Liver (tissue), 9 donors: ENCODE measurements around the gene TINAG. TPM values are rescaled to one million over a fixed set of nuclear protein-coding genes. Genes with fewer than 3 reads are reported as not detected.

Experiments
- DNase-seq: peaks from one replicate; pipeline ENCODE4 v3.0.0-alpha.2; 2017; ENCODE audit warnings: low spot score
- H3K27ac ChIP-seq, 2 donors: one replicate each; pipeline ENCODE4 v1.7.0; 2013; ENCODE audit warnings: inconsistent platforms in 2 of 2, low read length in 2 of 2, control low read depth in 1 of 2, low read depth in 1 of 2, mild to moderate bottlenecking in 1 of 2
- H3K27me3 ChIP-seq, 4 donors: one replicate each; pipeline versions ENCODE4 v1.6.1 to v1.7.0; 2013; ENCODE audit warnings: low read length in 3 of 4, inconsistent platforms in 1 of 4, mild to moderate bottlenecking in 1 of 4, moderate library complexity in 1 of 4; ENCODE audit not compliant: control insufficient read depth in 4 of 4, insufficient read depth in 4 of 4
- H3K36me3 ChIP-seq, 4 donors: one replicate each; pipeline versions ENCODE4 v1.6.1 to v1.7.0; 2013; ENCODE audit warnings: low read length in 3 of 4, mild to moderate bottlenecking in 3 of 4, low read depth in 1 of 4, moderate library complexity in 1 of 4; ENCODE audit not compliant: control insufficient read depth in 4 of 4, insufficient read depth in 3 of 4
- H3K4me1 ChIP-seq, 4 donors: one replicate each; pipeline versions ENCODE4 v1.6.1 to v1.7.0; 2013; ENCODE audit warnings: low read length in 3 of 4, mild to moderate bottlenecking in 3 of 4, moderate library complexity in 1 of 4; ENCODE audit not compliant: control insufficient read depth in 4 of 4, insufficient read depth in 4 of 4
- H3K4me3 ChIP-seq, 3 donors: one replicate each; pipeline versions ENCODE4 v1.6.1 to v1.7.0; 2013; ENCODE audit warnings: low read length in 3 of 3, control low read depth in 1 of 3, low read depth in 1 of 3, mild to moderate bottlenecking in 1 of 3
- H3K9ac ChIP-seq, 2 donors: one replicate each; pipeline ENCODE4 v1.7.0; 2013; ENCODE audit warnings: low read length in 2 of 2, mild to moderate bottlenecking in 2 of 2, moderate library complexity in 2 of 2, control low read depth in 1 of 2, low read depth in 1 of 2
- H3K9me3 ChIP-seq, 4 donors: one replicate each; pipeline versions ENCODE4 v1.6.1 to v1.7.0; 2013; ENCODE audit warnings: low read length in 3 of 4; ENCODE audit not compliant: control insufficient read depth in 4 of 4
- CTCF ChIP-seq: fragments of 150-350 bp; IDR thresholded peaks from 2 replicates; pipeline ENCODE4 v1.5.1; 2017; ENCODE audit warnings: improper control_type of control experiment, low read depth, low read length; ENCODE audit not compliant: missing input control
- EGR1 ChIP-seq, 2 donors: IDR thresholded peaks; 2 replicates each; pipeline ENCODE4 v1.6.1; 2016 to 2018; ENCODE audit warnings: antibody characterized with exemption in 2 of 2, low read depth in 2 of 2
- FOXA1 ChIP-seq: IDR thresholded peaks from 2 replicates; pipeline ENCODE4 v1.6.1; 2016; ENCODE audit warnings: antibody characterized with exemption
- FOXA2 ChIP-seq: IDR thresholded peaks from 2 replicates; pipeline ENCODE4 v1.6.1; 2016; ENCODE audit warnings: antibody characterized with exemption
- GABPA ChIP-seq, 2 donors: IDR thresholded peaks in 1 of 2; conservative IDR thresholded peaks in 1 of 2; 2 replicates each; pipeline ENCODE4 v1.6.1; 2016; ENCODE audit warnings: antibody characterized with exemption in 2 of 2, mild to moderate bottlenecking in 1 of 2, moderate library complexity in 1 of 2
- HNF4A ChIP-seq, 2 donors: conservative IDR thresholded peaks; 2 replicates each; pipeline ENCODE4 v1.6.1; 2016; ENCODE audit warnings: antibody characterized with exemption in 2 of 2, mild to moderate bottlenecking in 2 of 2
- HNF4G ChIP-seq: IDR thresholded peaks from 2 replicates; pipeline ENCODE4 v1.6.1; 2016; ENCODE audit warnings: antibody characterized with exemption
- JUND ChIP-seq, 2 donors: IDR thresholded peaks; 2 replicates each; pipeline ENCODE4 v1.6.1; 2016; ENCODE audit warnings: antibody characterized with exemption in 2 of 2
- NR2F2 ChIP-seq: IDR thresholded peaks from 2 replicates; pipeline ENCODE4 v1.6.1; 2016; ENCODE audit warnings: antibody characterized with exemption
- RAD21 ChIP-seq, 2 donors: IDR thresholded peaks; 2 replicates each; pipeline ENCODE4 v1.6.1; 2016; ENCODE audit warnings: antibody characterized with exemption in 2 of 2, mild to moderate bottlenecking in 2 of 2
- REST ChIP-seq: IDR thresholded peaks from 2 replicates; pipeline ENCODE4 v1.6.1; 2016; ENCODE audit warnings: antibody characterized with exemption, mild to moderate bottlenecking
- RXRA ChIP-seq, 2 donors: IDR thresholded peaks; 2 replicates each; pipeline ENCODE4 v1.6.1; 2017 to 2018; ENCODE audit warnings: antibody characterized with exemption in 2 of 2, mild to moderate bottlenecking in 1 of 2
- SP1 ChIP-seq: IDR thresholded peaks from 2 replicates; pipeline ENCODE4 v1.6.1; 2018; ENCODE audit warnings: antibody characterized with exemption, mild to moderate bottlenecking
- TAF1 ChIP-seq: conservative IDR thresholded peaks from 2 replicates; pipeline ENCODE4 v1.6.1; 2016; ENCODE audit warnings: antibody characterized with exemption, mild to moderate bottlenecking
- YY1 ChIP-seq: IDR thresholded peaks from 2 replicates; pipeline ENCODE4 v1.6.1; 2016; ENCODE audit warnings: antibody characterized with exemption, mild to moderate bottlenecking
- WGBS: extraction: QIAGEN DNeasy Blood & Tissue Kit; methylation state at CpG from one replicate; pipeline ENCODE4 v1.1.7; 2013; 5-methylcytosine and 5-hydroxymethylcytosine counted together
- polyA plus RNA-seq, 2 donors: library from polyadenylated mRNA; stranded (reverse) in 1 of 2; unstranded in 1 of 2; fragments of 200-250 nt in 1 of 2; fragments of >200 nt in 1 of 2; fragmentation: Nextera tagmentation in 1 of 2; extraction: Ambion mirVana in 1 of 2; gene quantifications; one replicate each; pipeline versions ENCODE4 v1.2.1 to v1.2.3, GENCODE V29; 2013 to 2015
- total RNA-seq, 2 donors: library from RNA; depleted of rRNA; stranded (reverse); fragments of >200 nt; gene quantifications; one replicate each; pipeline ENCODE4 v1.2.3, GENCODE V29; 2014
- TF ChIP-seq, protein P1 (sequence below): IDR thresholded peaks from 2 replicates; pipeline ENCODE4 v1.6.1; 2016; ENCODE audit warnings: antibody characterized with exemption
- TF ChIP-seq, protein P2 (sequence below): IDR thresholded peaks from 2 replicates; pipeline ENCODE4 v1.6.1; 2016; ENCODE audit warnings: antibody characterized with exemption
- TF ChIP-seq, protein P3 (sequence below): IDR thresholded peaks from 2 replicates; pipeline ENCODE4 v1.6.1; 2016; ENCODE audit warnings: antibody characterized with exemption
- donor health status: healthy.
- donor health status: healthy.
- donor health status: healthy.
- donor health status: healthy.
- donor health status: healthy.

The TINAG gene
- total and polyA plus RNA-seq, 4 donors = not detected

DNA sequence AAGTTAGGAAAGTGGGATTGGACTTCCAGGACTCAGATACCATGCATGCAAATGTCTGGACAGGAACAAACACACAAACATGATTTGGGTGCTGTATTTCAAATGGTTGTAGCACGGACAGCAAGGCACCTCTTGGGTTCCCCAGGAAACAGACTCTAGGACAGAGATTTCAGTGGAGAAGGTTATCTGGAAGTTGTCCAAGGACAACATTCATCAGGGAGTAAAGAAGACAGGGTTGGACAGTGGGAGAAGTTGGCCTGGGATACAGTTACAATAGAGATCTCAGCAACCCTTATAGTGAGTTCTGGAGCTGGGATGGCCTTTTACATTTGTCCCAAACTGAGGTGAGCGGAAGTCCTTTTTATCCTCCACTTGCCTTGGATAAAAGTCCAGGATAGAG, 19.8 kb upstream of the TINAG start:
- H3K36me3 ChIP-seq = no peaks in the 10 kb centered on the region
- no peak overlapping the region for H3K27ac ChIP-seq
- no peak for DNase-seq
- H3K27me3 ChIP-seq = no peaks in the 10 kb centered on the region
- WGBS = 84% methylated on average over 2 of the region's 2 CpGs
- TF ChIP-seq NR2F2 (no peak), YY1 (no peak), FOXA2 (no peak), SP1 (no peak), RAD21 (IDR thresholded peaks at IDR 0.05) (no peak), REST (no peak), RXRA (IDR thresholded peaks at IDR 0.05) (no peak), CTCF (no peak), FOXA1 (no peak), HNF4A (conservative IDR thresholded peaks at IDR 0.05) (no peak), JUND (IDR thresholded peaks at IDR 0.05) (no peak), GABPA (IDR thresholded peaks at IDR 0.05 in 1 of 2, conservative IDR thresholded peaks at IDR 0.05 in 1 of 2) (no peak), HNF4G (no peak), EGR1 (IDR thresholded peaks at IDR 0.05; ENCODE audit: low read depth in 2 of 2) (no peak), TAF1 (no peak)
- TF ChIP-seq, protein P1, sequence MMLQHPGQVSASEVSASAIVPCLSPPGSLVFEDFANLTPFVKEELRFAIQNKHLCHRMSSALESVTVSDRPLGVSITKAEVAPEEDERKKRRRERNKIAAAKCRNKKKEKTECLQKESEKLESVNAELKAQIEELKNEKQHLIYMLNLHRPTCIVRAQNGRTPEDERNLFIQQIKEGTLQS = no peak
- TF ChIP-seq, protein P2, sequence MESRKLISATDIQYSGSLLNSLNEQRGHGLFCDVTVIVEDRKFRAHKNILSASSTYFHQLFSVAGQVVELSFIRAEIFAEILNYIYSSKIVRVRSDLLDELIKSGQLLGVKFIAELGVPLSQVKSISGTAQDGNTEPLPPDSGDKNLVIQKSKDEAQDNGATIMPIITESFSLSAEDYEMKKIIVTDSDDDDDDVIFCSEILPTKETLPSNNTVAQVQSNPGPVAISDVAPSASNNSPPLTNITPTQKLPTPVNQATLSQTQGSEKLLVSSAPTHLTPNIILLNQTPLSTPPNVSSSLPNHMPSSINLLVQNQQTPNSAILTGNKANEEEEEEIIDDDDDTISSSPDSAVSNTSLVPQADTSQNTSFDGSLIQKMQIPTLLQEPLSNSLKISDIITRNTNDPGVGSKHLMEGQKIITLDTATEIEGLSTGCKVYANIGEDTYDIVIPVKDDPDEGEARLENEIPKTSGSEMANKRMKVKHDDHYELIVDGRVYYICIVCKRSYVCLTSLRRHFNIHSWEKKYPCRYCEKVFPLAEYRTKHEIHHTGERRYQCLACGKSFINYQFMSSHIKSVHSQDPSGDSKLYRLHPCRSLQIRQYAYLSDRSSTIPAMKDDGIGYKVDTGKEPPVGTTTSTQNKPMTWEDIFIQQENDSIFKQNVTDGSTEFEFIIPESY = no peak
- TF ChIP-seq, protein P3, sequence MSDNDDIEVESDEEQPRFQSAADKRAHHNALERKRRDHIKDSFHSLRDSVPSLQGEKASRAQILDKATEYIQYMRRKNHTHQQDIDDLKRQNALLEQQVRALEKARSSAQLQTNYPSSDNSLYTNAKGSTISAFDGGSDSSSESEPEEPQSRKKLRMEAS = no peak
- H3K9ac ChIP-seq = no peak overlapping the region
- H3K4me1 ChIP-seq = no peaks in the 10 kb centered on the region
- H3K4me3 ChIP-seq = no peak overlapping the region
- H3K9me3 ChIP-seq = no peaks in the 10 kb centered on the region
